GM23338 (cell line): ENCODE measurements around the gene ASB3.

Experiments
- CTCF ChIP-seq, 2 experiments: fragments of 200-600 bp in 1 of 2; sonication (generic) in 1 of 2; conservative IDR thresholded peaks; 2 replicates each; pipeline versions ENCODE4 v1.5.1 to v1.6.1; 2016 to 2017; ENCODE audit warnings: antibody characterized with exemption in 2 of 2, low read depth in 2 of 2, mild to moderate bottlenecking in 2 of 2, moderate library complexity in 1 of 2
- ETS1 ChIP-seq: IDR thresholded peaks from 2 replicates; pipeline ENCODE4 v1.6.1; 2016; ENCODE audit warnings: antibody characterized with exemption
- EZH2 ChIP-seq: fragments of 200-600 bp; sonication (generic); IDR thresholded peaks from one replicate; pipeline ENCODE4 v1.8.0; 2017; ENCODE audit warnings: antibody characterized with exemption, mild to moderate bottlenecking, low read depth; ENCODE audit not compliant: unreplicated experiment
- EZH2phosphoT487 ChIP-seq: fragments of 200-600 bp; sonication (generic); IDR thresholded peaks from one replicate; pipeline ENCODE4 v1.8.1; 2018; ENCODE audit warnings: antibody characterized with exemption; ENCODE audit not compliant: unreplicated experiment
- JUNB ChIP-seq: IDR thresholded peaks from one replicate; pipeline ENCODE4 v1.6.1; 2016; ENCODE audit warnings: antibody characterized with exemption; ENCODE audit not compliant: unreplicated experiment
- POLR2AphosphoS5 ChIP-seq: IDR thresholded peaks from 2 replicates; pipeline ENCODE4 v1.6.1; 2016; ENCODE audit warnings: antibody characterized with exemption, low read depth
- REST ChIP-seq: IDR thresholded peaks from one replicate; pipeline ENCODE4 v1.6.1; 2018; ENCODE audit warnings: antibody characterized with exemption; ENCODE audit not compliant: unreplicated experiment
- STAT1 ChIP-seq: IDR thresholded peaks from one replicate; pipeline ENCODE4 v1.6.1; 2016; ENCODE audit warnings: antibody characterized with exemption; ENCODE audit not compliant: unreplicated experiment
- ZNF331 ChIP-seq: fragments of 250-450 bp; sonication (Bioruptor Pico); IDR thresholded peaks from 2 replicates; pipeline ENCODE4 v1.5.0; 2020; ENCODE audit warnings: low read depth, mild to moderate bottlenecking, moderate library complexity

- TF ChIP-seq POLR2AphosphoS5 (no peak), CTCF (conservative IDR thresholded peaks at IDR 0.05; ENCODE audit: low read depth in 2 of 2) (no peak), EZH2 (no peak), STAT1 (no peak), EZH2phosphoT487 (no peak), REST (no peak), ETS1 (no peak), JUNB (no peak), ZNF331 (CRISPR knock-in tag) (no peak)
Observed at GRCh38 chr2:53727921-53728320, 58.8 kb downstream of the ASB3 start.
